GM21367 (cell line): ENCODE results near the gene SORCS2.

Experiments used
- ATAC-seq: cut with Tn5 transposase; IDR thresholded peaks from one replicate; pipeline ENCODE4 v1.9.1; 2021; ENCODE audit not compliant: unreplicated experiment

SORCS2 gene

GRCh38 chr4:7319024-7319423 is 126.7 kb downstream of the SORCS2 start:
- no peak for ATAC-seq

GRCh38 chr4:7320206-7320797 is 128.0 kb downstream of the SORCS2 start:
- no peak for ATAC-seq

GRCh38 chr4:7322166-7322991 is 130.0 kb downstream of the SORCS2 start:
- ATAC-seq, result no peak

GRCh38 chr4:7323461-7323871 is 131.1 kb downstream of the SORCS2 start:
- ATAC-seq, result no peak

- ATAC-seq, result no peak
Observed at GRCh38 chr4:7323872-7324650, 131.7 kb downstream of the SORCS2 start.

- no peak for ATAC-seq
Observed at GRCh38 chr4:7324651-7325121, 132.3 kb downstream of the SORCS2 start.

GRCh38 chr4:7325541-7325940 is 133.2 kb downstream of the SORCS2 start:
- no peak for ATAC-seq

- ATAC-seq, result no peak
Observed at GRCh38 chr4:7326306-7326692, 134.0 kb downstream of the SORCS2 start.

GRCh38 chr4:7326693-7327340 is 134.5 kb downstream of the SORCS2 start:
- no peak for ATAC-seq

- ATAC-seq, result no peak
Observed at GRCh38 chr4:7327341-7327885, 135.1 kb downstream of the SORCS2 start.

GRCh38 chr4:7328162-7328912 is 136.0 kb downstream of the SORCS2 start:
- no peak for ATAC-seq

- no peak for ATAC-seq
Observed at GRCh38 chr4:7328913-7329638, 136.7 kb downstream of the SORCS2 start.

GRCh38 chr4:7330031-7330596 is 137.8 kb downstream of the SORCS2 start:
- ATAC-seq, result no peak

- no peak for ATAC-seq
Observed at GRCh38 chr4:7330811-7331681, 138.7 kb downstream of the SORCS2 start.

- ATAC-seq, result no peak
Observed at GRCh38 chr4:7331682-7332000, 139.3 kb downstream of the SORCS2 start.

GRCh38 chr4:7332216-7333023 is 140.1 kb downstream of the SORCS2 start:
- no peak for ATAC-seq

- ATAC-seq, result no peak
Observed at GRCh38 chr4:7333024-7333780, 140.9 kb downstream of the SORCS2 start.
